HUES6 (cell line): ENCODE data around the gene TDRD9.

Experiments used
- H3K27ac ChIP-seq: 2 replicates; pipeline ENCODE4 v1.7.0; 2013; ENCODE audit warnings: low read depth, mild to moderate bottlenecking, low read length, inconsistent platforms
- H3K27me3 ChIP-seq: 2 replicates; pipeline ENCODE4 v1.6.1; 2013; ENCODE audit warnings: low read length; ENCODE audit not compliant: control insufficient read depth, insufficient read depth
- H3K36me3 ChIP-seq: 2 replicates; pipeline ENCODE4 v1.6.1; 2013; ENCODE audit warnings: low read length; ENCODE audit not compliant: control insufficient read depth, insufficient read depth
- H3K4me1 ChIP-seq: 2 replicates; pipeline ENCODE4 v1.6.1; 2013; ENCODE audit warnings: low read length; ENCODE audit not compliant: control insufficient read depth, insufficient read depth
- H3K4me3 ChIP-seq: 2 replicates; pipeline ENCODE4 v1.5.1; 2013; ENCODE audit warnings: low read depth, low read length
- H3K9ac ChIP-seq: one replicate; pipeline ENCODE4 v1.6.1; 2013; ENCODE audit warnings: mild to moderate bottlenecking, low read length
- H3K9me3 ChIP-seq: 2 replicates; pipeline ENCODE4 v1.6.1; 2013; ENCODE audit warnings: low read depth, low read length; ENCODE audit not compliant: control insufficient read depth, insufficient read depth

TDRD9 gene

GRCh38 chr14:104034976-104035699 lies 106.9 kb downstream of the TDRD9 start:
- Histone ChIP-seq H3K9me3 (no peaks in the 10 kb centered on the region), H3K4me1 (no peaks in the 10 kb centered on the region), H3K27me3 (no peaks in the 10 kb centered on the region), H3K9ac (no peak overlapping the region), H3K4me3 (no peak overlapping the region), H3K27ac (no peak overlapping the region), H3K36me3 (no peaks in the 10 kb centered on the region)

DNA sequence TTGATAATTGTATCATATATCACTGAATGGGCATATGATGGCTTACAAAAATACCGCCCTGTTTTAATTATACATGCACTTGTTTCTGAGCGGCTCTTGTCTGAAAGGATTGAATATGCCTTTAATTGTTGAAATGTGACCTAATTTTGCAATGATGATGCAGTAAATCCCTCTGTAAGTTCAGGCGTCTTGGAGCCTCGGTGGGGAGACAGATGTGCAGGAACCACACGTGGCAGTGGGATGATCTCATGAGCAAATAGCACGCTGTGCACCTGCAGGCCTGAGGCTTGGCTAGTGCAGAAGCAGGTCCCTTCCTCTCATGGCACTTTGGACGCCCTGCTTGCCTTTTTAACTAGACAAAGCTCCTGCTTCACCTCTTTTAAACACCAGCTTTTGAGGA lies 108.0 kb downstream of the TDRD9 start:
- no peak overlapping the region for H3K27ac ChIP-seq
- no peak overlapping the region for H3K9ac ChIP-seq
- no peaks in the 10 kb centered on the region for H3K27me3 ChIP-seq
- no peaks in the 10 kb centered on the region for H3K9me3 ChIP-seq
- H3K36me3 ChIP-seq = no peaks in the 10 kb centered on the region
- no peaks in the 10 kb centered on the region for H3K4me1 ChIP-seq
- H3K4me3 ChIP-seq = no peak overlapping the region

- Histone ChIP-seq H3K9me3 (no peaks in the 10 kb centered on the region), H3K9ac (no peak overlapping the region), H3K4me1 (no peaks in the 10 kb centered on the region), H3K27me3 (no peaks in the 10 kb centered on the region), H3K4me3 (no peak overlapping the region), H3K27ac (no peak overlapping the region), H3K36me3 (no peaks in the 10 kb centered on the region)
These were observed 108.8 kb downstream of the TDRD9 start for GRCh38 chr14:104037074-104037473.

- Histone ChIP-seq H3K27me3 (no peaks in the 10 kb centered on the region), H3K4me3 (no peak overlapping the region), H3K27ac (no peak overlapping the region), H3K9ac (no peak overlapping the region), H3K36me3 (no peaks in the 10 kb centered on the region), H3K4me1 (no peaks in the 10 kb centered on the region), H3K9me3 (no peaks in the 10 kb centered on the region)
These were observed 109.6 kb downstream of the TDRD9 start for GRCh38 chr14:104037903-104038302.

DNA sequence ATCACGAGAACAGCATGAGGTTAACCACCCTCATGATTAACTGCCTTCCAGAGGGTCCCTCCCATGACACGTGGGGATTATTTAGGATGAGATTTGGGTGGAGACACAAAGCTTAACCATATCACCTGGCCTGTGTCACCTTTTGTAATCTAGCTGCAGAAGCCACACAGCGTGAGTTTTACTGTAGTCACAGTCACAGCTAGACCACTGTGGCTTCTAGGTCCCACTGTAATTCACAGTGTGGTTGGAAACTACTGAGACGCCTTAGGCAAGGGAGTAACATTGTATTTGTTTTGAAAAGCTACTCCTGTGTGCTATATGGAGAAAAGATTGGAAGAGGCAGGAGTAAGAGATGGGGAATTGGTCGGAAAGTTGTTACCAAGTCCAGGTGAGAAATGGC lies 111.0 kb downstream of the TDRD9 start:
- Histone ChIP-seq H3K27ac (no peak overlapping the region), H3K36me3 (no peaks in the 10 kb centered on the region), H3K9ac (no peak overlapping the region), H3K9me3 (no peaks in the 10 kb centered on the region), H3K4me3 (no peak overlapping the region), H3K4me1 (no peaks in the 10 kb centered on the region), H3K27me3 (no peaks in the 10 kb centered on the region)

DNA sequence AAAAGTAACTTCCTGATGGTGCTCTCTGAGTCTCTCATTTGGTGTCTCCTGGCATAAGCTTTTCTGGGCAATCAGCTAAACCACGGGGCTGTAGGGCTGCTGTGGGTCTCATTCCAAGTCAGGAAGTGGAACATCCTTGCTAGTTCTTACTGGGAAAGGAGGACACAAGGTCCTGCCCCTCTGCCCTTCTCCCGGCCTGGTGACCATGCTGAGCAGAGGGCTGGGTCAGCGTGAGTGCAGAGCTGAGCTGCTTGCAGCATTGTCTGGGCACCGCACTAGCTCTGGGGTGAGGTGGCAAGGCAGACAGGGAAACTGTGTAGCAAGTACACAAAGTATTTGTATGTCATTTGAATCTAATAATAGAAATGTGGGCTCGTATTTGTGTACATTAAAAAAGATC lies 112.3 kb downstream of the TDRD9 start:
- Histone ChIP-seq H3K27ac (no peak overlapping the region), H3K4me1 (no peaks in the 10 kb centered on the region), H3K36me3 (no peaks in the 10 kb centered on the region), H3K27me3 (no peaks in the 10 kb centered on the region), H3K9ac (no peak overlapping the region), H3K9me3 (no peaks in the 10 kb centered on the region), H3K4me3 (no peak overlapping the region)

DNA sequence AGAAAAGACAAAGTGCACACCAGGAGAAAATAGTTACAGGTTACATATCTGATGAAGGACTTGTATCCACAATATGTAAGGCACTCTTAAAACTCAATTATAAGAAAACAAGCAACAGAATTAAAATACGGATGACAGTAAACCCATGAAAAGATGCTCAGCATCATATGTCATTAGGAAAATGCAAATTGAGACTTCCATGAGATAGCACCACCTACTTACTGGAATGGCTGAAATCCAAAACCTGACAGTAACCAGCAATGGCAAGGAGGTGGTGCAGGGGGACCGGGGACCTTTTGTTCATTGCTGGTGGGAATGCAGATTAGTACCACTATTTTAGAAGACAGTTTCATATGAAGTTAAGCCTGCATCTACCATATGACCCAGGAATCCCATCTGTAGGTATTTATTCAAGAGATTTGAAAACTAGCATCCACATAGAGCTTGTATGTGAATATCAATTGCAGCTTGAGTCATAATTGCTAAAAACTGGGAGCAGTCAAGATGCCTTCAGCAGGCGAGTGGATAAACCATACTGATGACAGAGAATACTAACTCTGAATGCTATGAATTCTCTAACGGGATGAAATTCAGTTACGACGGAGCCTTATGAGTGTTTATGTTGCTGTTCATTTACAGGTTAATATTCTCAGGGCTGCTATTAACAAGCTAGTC lies 113.3 kb downstream of the TDRD9 start:
- H3K4me1 ChIP-seq = no peaks in the 10 kb centered on the region
- no peaks in the 10 kb centered on the region for H3K9me3 ChIP-seq
- no peak overlapping the region for H3K4me3 ChIP-seq
- H3K27ac ChIP-seq = no peak overlapping the region
- H3K27me3 ChIP-seq = no peaks in the 10 kb centered on the region
- no peak overlapping the region for H3K9ac ChIP-seq
- no peaks in the 10 kb centered on the region for H3K36me3 ChIP-seq

- no peak overlapping the region for H3K27ac ChIP-seq
- no peaks in the 10 kb centered on the region for H3K27me3 ChIP-seq
- no peak overlapping the region for H3K9ac ChIP-seq
- no peaks in the 10 kb centered on the region for H3K4me1 ChIP-seq
- no peaks in the 10 kb centered on the region for H3K36me3 ChIP-seq
- no peak overlapping the region for H3K4me3 ChIP-seq
- no peaks in the 10 kb centered on the region for H3K9me3 ChIP-seq
These were observed 115.8 kb downstream of the TDRD9 start for GRCh38 chr14:104044016-104044415.

- Histone ChIP-seq H3K27me3 (no peaks in the 10 kb centered on the region; the same call in 1 of the 2 replicates), H3K9me3 (no peaks in the 10 kb centered on the region), H3K9ac (no peak overlapping the region), H3K4me3 (no peak overlapping the region), H3K36me3 (no peaks in the 10 kb centered on the region), H3K27ac (no peak overlapping the region), H3K4me1 (no peaks in the 10 kb centered on the region)
These were observed 119.5 kb downstream of the TDRD9 start for GRCh38 chr14:104047761-104048160.

GRCh38 chr14:104048758-104049507 lies 120.7 kb downstream of the TDRD9 start:
- no peak overlapping the region for H3K4me3 ChIP-seq
- no peaks in the 10 kb centered on the region for H3K4me1 ChIP-seq
- no peaks in the 10 kb centered on the region for H3K9me3 ChIP-seq
- H3K9ac ChIP-seq = no peak overlapping the region
- no peak overlapping the region for H3K27ac ChIP-seq
- no peaks in the 10 kb centered on the region for H3K36me3 ChIP-seq
- no peaks in the 10 kb centered on the region; the same call in 1 of the 2 replicates for H3K27me3 ChIP-seq
